Measurements from ENCODE around the gene NEDD8.

- TF ChIP-seq, protein P1, sequence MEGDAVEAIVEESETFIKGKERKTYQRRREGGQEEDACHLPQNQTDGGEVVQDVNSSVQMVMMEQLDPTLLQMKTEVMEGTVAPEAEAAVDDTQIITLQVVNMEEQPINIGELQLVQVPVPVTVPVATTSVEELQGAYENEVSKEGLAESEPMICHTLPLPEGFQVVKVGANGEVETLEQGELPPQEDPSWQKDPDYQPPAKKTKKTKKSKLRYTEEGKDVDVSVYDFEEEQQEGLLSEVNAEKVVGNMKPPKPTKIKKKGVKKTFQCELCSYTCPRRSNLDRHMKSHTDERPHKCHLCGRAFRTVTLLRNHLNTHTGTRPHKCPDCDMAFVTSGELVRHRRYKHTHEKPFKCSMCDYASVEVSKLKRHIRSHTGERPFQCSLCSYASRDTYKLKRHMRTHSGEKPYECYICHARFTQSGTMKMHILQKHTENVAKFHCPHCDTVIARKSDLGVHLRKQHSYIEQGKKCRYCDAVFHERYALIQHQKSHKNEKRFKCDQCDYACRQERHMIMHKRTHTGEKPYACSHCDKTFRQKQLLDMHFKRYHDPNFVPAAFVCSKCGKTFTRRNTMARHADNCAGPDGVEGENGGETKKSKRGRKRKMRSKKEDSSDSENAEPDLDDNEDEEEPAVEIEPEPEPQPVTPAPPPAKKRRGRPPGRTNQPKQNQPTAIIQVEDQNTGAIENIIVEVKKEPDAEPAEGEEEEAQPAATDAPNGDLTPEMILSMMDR (IDR thresholded peaks at IDR 0.05): no peak
- TF ChIP-seq POLR2AphosphoS5 (IDR thresholded peaks at IDR 0.05) (no peak), POLR2A (IDR thresholded peaks at IDR 0.05) (no peak)
Observed at GRCh38 chr14:24262821-24263733, 30.9 kb upstream of the NEDD8 start, which contains the start of gene TGM1.
